ENCODE measurements around the gene NXNL2. TPM values are rescaled to one million over a fixed set of nuclear protein-coding genes. Genes with fewer than 3 reads are reported as not detected.

The NXNL2 gene
- total RNA-seq, 2 experiments from 2014 or later: not detected

DNA sequence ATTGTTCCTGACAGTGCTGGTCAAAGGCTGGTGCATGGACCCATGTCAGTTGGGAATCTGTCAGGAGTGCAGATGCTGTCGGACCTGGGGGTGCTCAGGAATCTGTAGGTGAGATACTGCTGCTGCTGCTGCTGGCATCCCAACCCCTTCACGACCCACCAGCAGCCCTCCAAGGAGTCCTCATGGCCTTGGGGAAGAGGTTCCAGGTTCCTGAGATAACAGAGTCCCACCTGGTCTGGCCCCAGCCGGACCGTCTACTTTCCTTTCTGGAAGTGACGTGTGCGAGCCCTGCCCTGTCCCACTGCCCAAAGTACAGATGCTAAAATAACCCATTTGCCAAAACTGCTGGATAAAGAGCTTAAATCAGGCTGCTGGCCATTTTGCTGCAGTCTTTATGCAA lies 4.3 kb downstream of the NXNL2 start:
- Histone ChIP-seq H3K9me3 (ENCODE audit: low read length) (no peaks in the 10 kb centered on the region), H3K4me2 (ENCODE audit: low read length) (no peak overlapping the region), H4K20me1 (ENCODE audit: insufficient read depth, low read length) (no peaks in the 10 kb centered on the region), H3K4me1 (ENCODE audit: insufficient read depth, low read length, poor library complexity, severe bottlenecking) (no peaks in the 10 kb centered on the region), H3K9me2 (ENCODE audit: insufficient read depth, low read length) (no peaks in the 10 kb centered on the region), H3K36me3 (ENCODE audit: insufficient read depth, low read length) (no peaks in the 10 kb centered on the region), H2AFZ (ENCODE audit: low read length) (no peak overlapping the region), H3K79me2 (ENCODE audit: insufficient read depth, low read depth, low read length) (no peaks in the 10 kb centered on the region), H3K4me3 (ENCODE audit: low read depth, low read length, poor library complexity, severe bottlenecking) (no peak overlapping the region), H3K27ac (ENCODE audit: low read depth, low read length, poor library complexity, severe bottlenecking) (no peak overlapping the region)
- no peak for DNase-seq (ENCODE audit: low spot score)
- intact Hi-C loops (cut with micrococcal nuclease; ENCODE audit: unreplicated experiment): no loop called here
- CTCF ChIA-PET (ENCODE audit: unreplicated experiment): no interaction called here
- POLR2A ChIA-PET: interaction anchor here (0.6 kb wide), 1 partner anchor 8 kb away, joined by 4 read pairs; no protein-coding TSS in a partner anchor
- BruUV-seq (replicated peaks): no TSS peak
- TF ChIP-seq, protein P1, sequence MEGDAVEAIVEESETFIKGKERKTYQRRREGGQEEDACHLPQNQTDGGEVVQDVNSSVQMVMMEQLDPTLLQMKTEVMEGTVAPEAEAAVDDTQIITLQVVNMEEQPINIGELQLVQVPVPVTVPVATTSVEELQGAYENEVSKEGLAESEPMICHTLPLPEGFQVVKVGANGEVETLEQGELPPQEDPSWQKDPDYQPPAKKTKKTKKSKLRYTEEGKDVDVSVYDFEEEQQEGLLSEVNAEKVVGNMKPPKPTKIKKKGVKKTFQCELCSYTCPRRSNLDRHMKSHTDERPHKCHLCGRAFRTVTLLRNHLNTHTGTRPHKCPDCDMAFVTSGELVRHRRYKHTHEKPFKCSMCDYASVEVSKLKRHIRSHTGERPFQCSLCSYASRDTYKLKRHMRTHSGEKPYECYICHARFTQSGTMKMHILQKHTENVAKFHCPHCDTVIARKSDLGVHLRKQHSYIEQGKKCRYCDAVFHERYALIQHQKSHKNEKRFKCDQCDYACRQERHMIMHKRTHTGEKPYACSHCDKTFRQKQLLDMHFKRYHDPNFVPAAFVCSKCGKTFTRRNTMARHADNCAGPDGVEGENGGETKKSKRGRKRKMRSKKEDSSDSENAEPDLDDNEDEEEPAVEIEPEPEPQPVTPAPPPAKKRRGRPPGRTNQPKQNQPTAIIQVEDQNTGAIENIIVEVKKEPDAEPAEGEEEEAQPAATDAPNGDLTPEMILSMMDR (conservative IDR thresholded peaks at IDR 0.05; ENCODE audit: low read length): no peak
- no peak for TF ChIP-seq EZH2phosphoT487 (IDR thresholded peaks at IDR 0.05; ENCODE audit: borderline replicate concordance, low read depth, low read length)

DNA sequence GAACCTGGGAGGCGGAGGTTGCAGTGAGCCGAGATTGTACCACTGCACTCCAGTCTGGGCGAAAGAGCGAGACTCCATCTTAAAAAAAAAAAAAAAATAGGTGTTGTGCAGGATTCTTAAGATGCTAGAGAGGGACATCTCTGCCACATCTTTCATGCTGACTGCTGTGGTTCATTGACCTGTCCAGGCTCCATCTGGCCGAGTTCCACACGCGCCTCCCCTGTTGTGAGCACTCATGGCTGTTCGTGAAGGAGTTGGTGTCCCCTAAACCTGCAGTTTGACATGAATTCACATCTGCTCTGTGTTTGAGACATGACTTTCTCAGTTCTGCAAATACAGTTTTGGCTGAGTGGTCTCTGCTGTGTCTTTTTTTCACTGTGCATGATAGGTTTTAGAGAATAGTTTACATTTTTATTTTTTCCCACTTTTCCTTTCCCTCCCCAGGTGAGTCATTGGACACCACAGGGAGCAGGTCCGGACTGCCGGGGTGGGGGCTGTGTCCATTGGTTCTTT lies 5.3 kb downstream of the NXNL2 start:
- intact Hi-C loops (cut with micrococcal nuclease; ENCODE audit: unreplicated experiment): no loop called here
- Histone ChIP-seq H3K9me3 (ENCODE audit: low read length) (no peaks in the 10 kb centered on the region), H4K20me1 (ENCODE audit: insufficient read depth, low read length) (no peaks in the 10 kb centered on the region), H3K79me2 (ENCODE audit: insufficient read depth, low read depth, low read length) (no peaks in the 10 kb centered on the region), H3K27ac (ENCODE audit: low read depth, low read length, poor library complexity, severe bottlenecking) (no peak overlapping the region), H3K9me2 (ENCODE audit: insufficient read depth, low read length) (no peaks in the 10 kb centered on the region), H2AFZ (ENCODE audit: low read length) (no peak overlapping the region), H3K4me1 (ENCODE audit: insufficient read depth, low read length, poor library complexity, severe bottlenecking) (no peaks in the 10 kb centered on the region), H3K4me3 (ENCODE audit: low read depth, low read length, poor library complexity, severe bottlenecking) (no peak overlapping the region), H3K36me3 (ENCODE audit: insufficient read depth, low read length) (no peaks in the 10 kb centered on the region), H3K4me2 (ENCODE audit: low read length) (no peak overlapping the region)
- CTCF ChIA-PET (ENCODE audit: unreplicated experiment): no interaction called here
- no peak for DNase-seq (ENCODE audit: low spot score)
- BruUV-seq (replicated peaks): no TSS peak
- POLR2A ChIA-PET: no interaction called here
- TF ChIP-seq, protein P1 (conservative IDR thresholded peaks at IDR 0.05; ENCODE audit: low read length): no peak
- no peak for TF ChIP-seq EZH2phosphoT487 (IDR thresholded peaks at IDR 0.05; ENCODE audit: borderline replicate concordance, low read depth, low read length)

DNA sequence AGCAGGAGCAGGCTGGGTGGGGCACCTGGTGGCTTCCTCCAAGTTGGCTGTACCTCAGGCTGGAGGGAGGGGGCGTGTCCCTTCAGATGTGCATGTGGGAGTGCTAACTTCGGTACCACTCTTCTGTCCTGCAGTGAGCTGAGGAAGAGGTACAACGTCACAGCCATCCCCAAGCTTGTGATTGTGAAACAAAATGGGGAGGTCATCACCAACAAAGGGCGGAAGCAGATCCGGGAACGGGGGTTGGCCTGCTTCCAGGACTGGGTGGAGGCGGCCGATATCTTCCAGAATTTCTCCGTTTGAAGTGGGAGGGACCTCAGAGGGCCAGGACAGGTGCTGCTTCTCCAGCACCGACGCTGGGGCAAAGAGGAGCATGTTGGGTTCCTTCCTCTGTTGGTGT lies 9.3 kb downstream of the NXNL2 start:
- Histone ChIP-seq H3K36me3 (ENCODE audit: insufficient read depth, low read length) (no peaks in the 10 kb centered on the region), H3K79me2 (ENCODE audit: insufficient read depth, low read depth, low read length) (no peaks in the 10 kb centered on the region), H2AFZ (ENCODE audit: low read length) (no peak overlapping the region), H3K4me2 (ENCODE audit: low read length) (no peak overlapping the region), H3K9me3 (ENCODE audit: low read length) (no peaks in the 10 kb centered on the region), H4K20me1 (ENCODE audit: insufficient read depth, low read length) (no peaks in the 10 kb centered on the region), H3K4me1 (ENCODE audit: insufficient read depth, low read length, poor library complexity, severe bottlenecking) (no peaks in the 10 kb centered on the region), H3K27ac (ENCODE audit: low read depth, low read length, poor library complexity, severe bottlenecking) (no peak overlapping the region), H3K4me3 (ENCODE audit: low read depth, low read length, poor library complexity, severe bottlenecking) (no peak overlapping the region), H3K9me2 (ENCODE audit: insufficient read depth, low read length) (no peaks in the 10 kb centered on the region)
- ChIA-PET CTCF (ENCODE audit: unreplicated experiment) (no interaction called here), POLR2A (interaction anchor here (0.7 kb wide), 1 partner anchor 1238 kb away, joined by 3 read pairs; no protein-coding TSS in a partner anchor)
- no peak for DNase-seq (ENCODE audit: low spot score)
- BruUV-seq (replicated peaks): no TSS peak
- intact Hi-C loops (cut with micrococcal nuclease; ENCODE audit: unreplicated experiment): no loop called here
- no peak for TF ChIP-seq EZH2phosphoT487 (IDR thresholded peaks at IDR 0.05; ENCODE audit: borderline replicate concordance, low read depth, low read length)
- TF ChIP-seq, protein P1 (conservative IDR thresholded peaks at IDR 0.05; ENCODE audit: low read length): no peak

Data from OCI-LY7 (cell line).